Vagina (tissue), 2 donors: ENCODE results near the gene LRRC4C. TPM values are rescaled to one million over a fixed set of nuclear protein-coding genes. Genes with fewer than 3 reads are reported as not detected.
"Not testable (repeated sequence)": the region's sequence is repeated elsewhere in the genome, so short reads cannot be mapped to it uniquely, and the experiment has no call there.

ENCODE experiments used
- DNase-seq, 2 donors: peaks; one replicate each; pipeline ENCODE4 v3.0.0-alpha.2; 2017; ENCODE audit errors: extremely low spot score in 2 of 2
- H3K27ac ChIP-seq: fragments of 200-600 bp; sonication (generic); one replicate; pipeline ENCODE4 v1.5.1; 2019
- H3K27me3 ChIP-seq: fragments of 200-600 bp; sonication (generic); one replicate; pipeline ENCODE4 v1.5.1; 2019
- H3K36me3 ChIP-seq, 2 donors: fragments of 200-600 bp; sonication (generic); one replicate each; pipeline ENCODE4 v1.5.1; 2017 to 2019
- H3K4me1 ChIP-seq: fragments of 200-600 bp; sonication (generic); one replicate; pipeline ENCODE4 v1.5.1; 2019
- H3K4me3 ChIP-seq, 2 donors: fragments of 200-600 bp; sonication (generic); 1 replicate in 1 of 2; 2 replicates in 1 of 2; pipeline ENCODE4 v1.5.1; 2016 to 2019
- H3K9me3 ChIP-seq: fragments of 200-600 bp; sonication (generic); one replicate; pipeline ENCODE4 v1.5.1; 2019
- POLR2A ChIP-seq, 2 donors: fragments of 450-650 bp; IDR thresholded peaks; one replicate each; pipeline ENCODE4 v1.6.1; 2017; ENCODE audit warnings: antibody characterized with exemption in 2 of 2, mild to moderate bottlenecking in 2 of 2, moderate library complexity in 2 of 2
- POLR2AphosphoS5 ChIP-seq, 2 donors: sonication (generic); formaldehyde crosslinking; IDR thresholded peaks; one replicate each; pipeline ENCODE4 v1.9.0; 2017; ENCODE audit warnings: antibody characterized with exemption in 2 of 2, mild to moderate bottlenecking in 2 of 2, low read depth in 1 of 2; ENCODE audit not compliant: insufficient read depth in 1 of 2
- intact Hi-C: fragments of 100-400 bp; cut with DNase I; formaldehyde crosslinking; loops from one replicate; pipeline ENCODE4 v1.15.1; 2023
- total RNA-seq: library from RNA; depleted of rRNA; stranded (reverse); fragments of >200 nt; gene quantifications from one replicate; pipeline ENCODE4 v1.2.3, GENCODE V29; 2016
- TF ChIP-seq, protein P1 (sequence below), 3 experiments: fragments of 450-650 bp in 2 of 3; fragments of 200-600 bp in 1 of 3; sonication (generic) in 1 of 3; IDR thresholded peaks; one replicate each; pipeline ENCODE4 v1.5.1; 2017 to 2019; ENCODE audit warnings: antibody characterized with exemption in 3 of 3, mild to moderate bottlenecking in 2 of 3, moderate library complexity in 2 of 3

LRRC4C gene
- total RNA-seq, 1 donor from 2014 or later: 5.6 TPM

DNA sequence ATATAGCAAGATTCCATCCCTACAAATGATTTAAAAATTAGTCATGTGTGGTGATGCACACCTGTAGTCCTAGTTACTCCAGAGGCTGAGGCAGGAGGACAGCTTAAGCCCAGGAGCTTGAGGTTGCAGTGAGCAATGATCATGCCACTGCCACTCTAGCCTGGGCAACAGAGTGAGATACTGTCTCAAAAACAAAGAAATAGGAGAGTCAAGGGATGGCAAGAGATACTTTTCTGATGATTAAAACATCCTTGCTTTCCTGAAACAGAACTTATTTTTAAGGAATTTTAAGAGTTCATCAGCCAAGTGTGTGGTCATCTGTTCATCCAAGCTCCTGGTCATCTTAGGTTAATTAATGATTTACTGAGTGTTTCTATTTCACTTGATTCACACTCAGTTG, 1252.0 kb downstream of the LRRC4C start:
- intact Hi-C loops: no loop called here
- DNase-seq: no peak
- H3K27ac ChIP-seq: no peak overlapping the region
- H3K36me3 ChIP-seq: no peaks in the 10 kb centered on the region
- H3K4me1 ChIP-seq: no peaks in the 10 kb centered on the region
- H3K27me3 ChIP-seq: no peaks in the 10 kb centered on the region
- no peaks in the 10 kb centered on the region for H3K9me3 ChIP-seq
- H3K4me3 ChIP-seq: no peak overlapping the region
- TF ChIP-seq, protein P1, sequence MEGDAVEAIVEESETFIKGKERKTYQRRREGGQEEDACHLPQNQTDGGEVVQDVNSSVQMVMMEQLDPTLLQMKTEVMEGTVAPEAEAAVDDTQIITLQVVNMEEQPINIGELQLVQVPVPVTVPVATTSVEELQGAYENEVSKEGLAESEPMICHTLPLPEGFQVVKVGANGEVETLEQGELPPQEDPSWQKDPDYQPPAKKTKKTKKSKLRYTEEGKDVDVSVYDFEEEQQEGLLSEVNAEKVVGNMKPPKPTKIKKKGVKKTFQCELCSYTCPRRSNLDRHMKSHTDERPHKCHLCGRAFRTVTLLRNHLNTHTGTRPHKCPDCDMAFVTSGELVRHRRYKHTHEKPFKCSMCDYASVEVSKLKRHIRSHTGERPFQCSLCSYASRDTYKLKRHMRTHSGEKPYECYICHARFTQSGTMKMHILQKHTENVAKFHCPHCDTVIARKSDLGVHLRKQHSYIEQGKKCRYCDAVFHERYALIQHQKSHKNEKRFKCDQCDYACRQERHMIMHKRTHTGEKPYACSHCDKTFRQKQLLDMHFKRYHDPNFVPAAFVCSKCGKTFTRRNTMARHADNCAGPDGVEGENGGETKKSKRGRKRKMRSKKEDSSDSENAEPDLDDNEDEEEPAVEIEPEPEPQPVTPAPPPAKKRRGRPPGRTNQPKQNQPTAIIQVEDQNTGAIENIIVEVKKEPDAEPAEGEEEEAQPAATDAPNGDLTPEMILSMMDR (IDR thresholded peaks at IDR 0.05): no peak
- TF ChIP-seq POLR2A (IDR thresholded peaks at IDR 0.05) (no peak), POLR2AphosphoS5 (IDR thresholded peaks at IDR 0.05; ENCODE audit: insufficient read depth in 1 of 2, low read depth in 1 of 2) (no peak)

DNA sequence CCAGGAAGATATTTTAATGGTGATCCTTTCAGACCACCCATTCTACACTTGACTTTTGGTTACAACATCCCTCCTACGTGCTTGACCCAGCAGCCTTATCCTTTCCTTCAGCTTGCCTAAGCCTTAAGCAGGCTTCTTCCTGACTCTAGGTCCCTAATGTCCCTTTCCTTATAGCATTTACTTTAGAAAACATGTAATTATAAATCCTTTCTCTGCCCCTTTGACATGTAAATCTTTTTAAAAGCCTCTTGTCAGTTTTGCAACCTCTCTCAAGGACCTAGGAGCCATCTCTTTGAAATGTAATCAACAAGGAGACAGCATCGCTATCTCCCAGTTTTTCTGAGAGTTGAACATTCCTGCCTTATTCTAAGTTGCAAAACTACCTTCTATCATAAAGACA, 1255.2 kb downstream of the LRRC4C start:
- intact Hi-C loops: no loop called here
- H3K4me1 ChIP-seq: no peaks in the 10 kb centered on the region
- no peak for DNase-seq
- H3K4me3 ChIP-seq: no peak overlapping the region
- no peak overlapping the region for H3K27ac ChIP-seq
- H3K27me3 ChIP-seq: no peaks in the 10 kb centered on the region
- H3K36me3 ChIP-seq: no peaks in the 10 kb centered on the region
- TF ChIP-seq, protein P1 (IDR thresholded peaks at IDR 0.05): no peak
- TF ChIP-seq POLR2A (IDR thresholded peaks at IDR 0.05) (no peak), POLR2AphosphoS5 (IDR thresholded peaks at IDR 0.05; ENCODE audit: insufficient read depth in 1 of 2, low read depth in 1 of 2) (no peak)
- H3K9me3 ChIP-seq: no peaks in the 10 kb centered on the region

DNA sequence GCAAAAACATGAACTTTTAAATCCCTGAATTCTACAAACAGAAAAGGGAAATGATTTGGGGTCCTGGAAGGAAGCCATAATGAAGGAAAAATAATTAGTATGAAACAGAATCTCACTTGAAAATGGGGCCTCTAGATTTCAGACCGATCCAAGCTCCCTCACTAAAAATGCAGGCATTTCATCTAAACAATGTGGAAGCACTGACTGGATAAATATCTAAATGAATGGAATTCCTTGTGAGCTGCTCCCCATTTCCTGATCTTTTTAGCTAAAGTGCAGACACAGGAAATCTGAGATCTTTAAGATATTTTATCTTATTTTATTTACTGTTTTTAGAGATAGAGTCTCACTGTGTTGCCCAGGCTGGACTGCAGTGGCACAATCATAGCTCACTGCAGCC, 1255.8 kb downstream of the LRRC4C start:
- no peak overlapping the region for H3K27ac ChIP-seq
- H3K4me3 ChIP-seq: no peak overlapping the region
- H3K27me3 ChIP-seq: no peaks in the 10 kb centered on the region
- H3K36me3 ChIP-seq: no peaks in the 10 kb centered on the region
- TF ChIP-seq POLR2AphosphoS5 (IDR thresholded peaks at IDR 0.05; ENCODE audit: insufficient read depth in 1 of 2, low read depth in 1 of 2) (no peak), POLR2A (IDR thresholded peaks at IDR 0.05) (no peak)
- TF ChIP-seq, protein P1 (IDR thresholded peaks at IDR 0.05): no peak
- intact Hi-C loops: no loop called here
- no peak for DNase-seq
- no peaks in the 10 kb centered on the region for H3K9me3 ChIP-seq
- no peaks in the 10 kb centered on the region for H3K4me1 ChIP-seq

DNA sequence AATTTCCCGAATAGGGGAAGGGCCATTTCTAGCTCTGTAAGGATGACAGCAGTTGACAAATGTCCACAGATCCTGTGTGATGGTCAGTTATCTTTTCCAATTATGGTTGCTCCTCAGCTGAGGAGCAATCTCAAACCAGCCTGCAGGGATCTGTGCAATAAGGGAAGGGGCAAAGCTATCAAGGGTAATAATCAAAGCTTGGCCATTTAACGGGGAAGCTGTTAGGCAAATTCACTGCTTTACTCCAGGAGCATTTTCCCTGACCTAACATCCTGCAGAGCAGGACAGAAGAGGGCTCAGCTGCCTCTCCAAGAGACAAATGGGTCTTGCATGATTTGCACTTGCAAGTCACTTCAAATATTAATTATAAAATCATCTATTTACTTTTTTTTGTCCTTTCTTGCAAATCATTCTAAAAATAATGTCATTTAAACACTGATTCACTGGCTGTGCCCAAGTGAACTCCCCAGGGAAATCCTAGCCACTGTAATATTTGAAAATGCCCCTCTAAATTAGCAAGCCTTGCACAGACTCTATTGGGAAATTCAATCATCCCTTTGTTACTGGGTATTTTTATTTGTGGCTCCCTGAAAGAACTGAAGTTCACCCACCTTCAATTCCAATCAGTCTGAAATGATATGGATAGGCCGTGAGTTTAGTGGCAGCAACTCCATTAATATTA, 1256.7 kb downstream of the LRRC4C start:
- no peak for TF ChIP-seq POLR2AphosphoS5 (IDR thresholded peaks at IDR 0.05; ENCODE audit: insufficient read depth in 1 of 2, low read depth in 1 of 2)
- TF ChIP-seq, protein P1 (IDR thresholded peaks at IDR 0.05): no peak
- Histone ChIP-seq H3K4me3 (no peak overlapping the region), H3K9me3 (no peaks in the 10 kb centered on the region), H3K36me3 (no peaks in the 10 kb centered on the region), H3K27ac (no peak overlapping the region), H3K4me1 (no peaks in the 10 kb centered on the region), H3K27me3 (no peaks in the 10 kb centered on the region)
- DNase-seq: no peak
- intact Hi-C loops: no loop called here

DNA sequence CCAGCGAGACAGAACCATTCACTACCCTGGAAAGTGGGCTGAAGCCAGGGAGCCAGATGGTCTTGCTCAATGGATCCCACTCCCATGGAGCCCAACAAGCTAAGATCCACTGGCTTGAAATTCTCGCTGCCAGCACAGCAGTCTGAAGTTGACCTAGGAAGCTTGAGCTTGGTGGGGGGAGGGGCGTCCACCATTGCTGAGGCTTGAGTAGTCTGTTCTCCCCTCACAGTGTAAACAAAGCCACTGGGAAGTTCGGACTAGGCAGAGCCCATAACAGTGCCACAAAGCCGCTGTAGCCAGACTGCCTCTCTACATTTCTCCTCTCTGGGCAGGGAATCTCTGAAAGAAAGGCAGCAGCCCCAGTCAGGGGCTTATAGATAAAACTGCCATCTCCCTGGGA, 1266.9 kb downstream of the LRRC4C start:
- H3K9me3 ChIP-seq, H3K36me3 ChIP-seq, H3K27me3 ChIP-seq: not testable (repeated sequence)

More for the DNA sequence above, 1266.9 kb downstream of the LRRC4C start:
- H3K4me3 ChIP-seq, H3K27ac ChIP-seq, H3K4me1 ChIP-seq, intact Hi-C loops, DNase-seq: not testable (repeated sequence)
